Loucy (cell line): ENCODE results near the gene SEL1L3.
"Not testable (repeated sequence)": the region's sequence is repeated elsewhere in the genome, so short reads cannot be mapped to it uniquely, and the experiment has no call there.

Experiments used
- EZH2phosphoT487 ChIP-seq: fragments of 200-600 bp; IDR thresholded peaks from 2 replicates; pipeline ENCODE4 v1.6.1; 2018; ENCODE audit warnings: antibody characterized with exemption, mild to moderate bottlenecking, moderate library complexity, borderline replicate concordance
- TF ChIP-seq, protein P1 (sequence below): fragments of 200-600 bp; sonication (generic); conservative IDR thresholded peaks from 2 replicates; pipeline ENCODE4 v1.5.1; 2014; ENCODE audit warnings: mild to moderate bottlenecking, antibody characterized with exemption, low read length

GRCh38 chr4:25906113-25906512 lies 43.3 kb upstream of the SEL1L3 start:
- TF ChIP-seq, protein P1, sequence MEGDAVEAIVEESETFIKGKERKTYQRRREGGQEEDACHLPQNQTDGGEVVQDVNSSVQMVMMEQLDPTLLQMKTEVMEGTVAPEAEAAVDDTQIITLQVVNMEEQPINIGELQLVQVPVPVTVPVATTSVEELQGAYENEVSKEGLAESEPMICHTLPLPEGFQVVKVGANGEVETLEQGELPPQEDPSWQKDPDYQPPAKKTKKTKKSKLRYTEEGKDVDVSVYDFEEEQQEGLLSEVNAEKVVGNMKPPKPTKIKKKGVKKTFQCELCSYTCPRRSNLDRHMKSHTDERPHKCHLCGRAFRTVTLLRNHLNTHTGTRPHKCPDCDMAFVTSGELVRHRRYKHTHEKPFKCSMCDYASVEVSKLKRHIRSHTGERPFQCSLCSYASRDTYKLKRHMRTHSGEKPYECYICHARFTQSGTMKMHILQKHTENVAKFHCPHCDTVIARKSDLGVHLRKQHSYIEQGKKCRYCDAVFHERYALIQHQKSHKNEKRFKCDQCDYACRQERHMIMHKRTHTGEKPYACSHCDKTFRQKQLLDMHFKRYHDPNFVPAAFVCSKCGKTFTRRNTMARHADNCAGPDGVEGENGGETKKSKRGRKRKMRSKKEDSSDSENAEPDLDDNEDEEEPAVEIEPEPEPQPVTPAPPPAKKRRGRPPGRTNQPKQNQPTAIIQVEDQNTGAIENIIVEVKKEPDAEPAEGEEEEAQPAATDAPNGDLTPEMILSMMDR: not testable (repeated sequence)
- TF ChIP-seq EZH2phosphoT487: not testable (repeated sequence)
